LNCAP (cell line): ENCODE measurements around the gene CDH13.

ENCODE experiments used
- TF ChIP-seq, protein P1 (sequence below): fragments of 450-650 bp; IDR thresholded peaks from 2 replicates; pipeline ENCODE4 v1.5.1; 2017; ENCODE audit warnings: mild to moderate bottlenecking

CDH13 gene

GRCh38 chr16:83721676-83722075 is 1094.9 kb downstream of the CDH13 start:
- TF ChIP-seq, protein P1, sequence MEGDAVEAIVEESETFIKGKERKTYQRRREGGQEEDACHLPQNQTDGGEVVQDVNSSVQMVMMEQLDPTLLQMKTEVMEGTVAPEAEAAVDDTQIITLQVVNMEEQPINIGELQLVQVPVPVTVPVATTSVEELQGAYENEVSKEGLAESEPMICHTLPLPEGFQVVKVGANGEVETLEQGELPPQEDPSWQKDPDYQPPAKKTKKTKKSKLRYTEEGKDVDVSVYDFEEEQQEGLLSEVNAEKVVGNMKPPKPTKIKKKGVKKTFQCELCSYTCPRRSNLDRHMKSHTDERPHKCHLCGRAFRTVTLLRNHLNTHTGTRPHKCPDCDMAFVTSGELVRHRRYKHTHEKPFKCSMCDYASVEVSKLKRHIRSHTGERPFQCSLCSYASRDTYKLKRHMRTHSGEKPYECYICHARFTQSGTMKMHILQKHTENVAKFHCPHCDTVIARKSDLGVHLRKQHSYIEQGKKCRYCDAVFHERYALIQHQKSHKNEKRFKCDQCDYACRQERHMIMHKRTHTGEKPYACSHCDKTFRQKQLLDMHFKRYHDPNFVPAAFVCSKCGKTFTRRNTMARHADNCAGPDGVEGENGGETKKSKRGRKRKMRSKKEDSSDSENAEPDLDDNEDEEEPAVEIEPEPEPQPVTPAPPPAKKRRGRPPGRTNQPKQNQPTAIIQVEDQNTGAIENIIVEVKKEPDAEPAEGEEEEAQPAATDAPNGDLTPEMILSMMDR: no peak

DNA sequence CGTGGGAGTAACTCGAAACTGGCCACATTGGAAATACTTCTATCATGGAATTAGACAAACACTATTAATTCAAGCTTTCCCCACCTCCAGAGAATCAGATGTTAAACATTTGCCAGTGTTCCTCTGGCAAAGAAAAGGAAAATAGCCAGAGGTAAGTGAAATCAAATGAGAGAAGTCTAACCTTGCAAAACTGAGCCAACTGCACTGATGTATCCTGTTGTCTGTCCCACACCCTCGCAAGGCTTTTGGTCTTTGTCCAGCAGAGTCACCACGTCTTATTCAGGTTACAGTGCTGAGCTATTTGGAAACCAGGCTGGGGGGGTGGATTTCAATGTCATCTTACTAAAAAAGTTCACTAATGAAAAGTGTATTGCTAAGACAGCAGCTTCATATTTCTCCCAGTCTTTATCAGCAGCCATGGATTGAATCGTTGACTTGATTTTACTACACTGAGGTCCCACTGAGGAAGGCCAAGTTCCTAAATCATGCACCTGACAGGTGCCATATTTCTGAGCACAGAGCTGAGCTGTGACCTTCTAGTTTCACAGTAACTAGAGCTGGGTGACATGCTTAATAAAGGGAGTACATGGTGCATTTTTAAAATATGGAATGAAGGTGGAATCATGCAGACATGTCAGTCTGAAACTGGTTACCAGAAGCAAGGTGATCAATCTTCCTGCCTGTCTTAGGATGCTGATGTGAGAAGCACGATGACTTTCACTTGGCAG is 1095.9 kb downstream of the CDH13 start:
- TF ChIP-seq, protein P1: no peak

DNA sequence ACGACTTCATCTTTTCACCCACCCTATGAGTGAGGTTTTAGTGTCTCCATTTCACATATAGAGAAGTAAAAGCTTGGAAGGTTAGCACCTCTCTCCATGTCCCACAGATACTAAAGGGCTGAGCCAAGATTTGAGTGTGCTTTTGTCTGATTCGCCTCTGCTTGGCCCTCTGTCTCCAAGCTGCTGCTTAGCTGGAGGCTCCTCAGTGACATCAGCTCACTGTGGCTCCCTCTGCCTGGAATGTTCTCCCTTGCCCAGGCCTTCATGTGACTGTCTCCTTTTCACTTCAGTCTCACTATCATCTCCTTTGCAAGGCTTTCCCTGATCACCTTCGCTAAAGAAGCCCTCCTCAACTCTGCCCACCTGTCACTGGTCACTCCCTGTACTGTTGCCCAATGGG is 1096.5 kb downstream of the CDH13 start:
- TF ChIP-seq, protein P1: no peak

- TF ChIP-seq, protein P1: no peak
Measured at GRCh38 chr16:83723901-83724300, 1097.1 kb downstream of the CDH13 start.

- TF ChIP-seq, protein P1: no peak
Measured at GRCh38 chr16:83724585-83724984, 1097.8 kb downstream of the CDH13 start.

- TF ChIP-seq, protein P1: no peak
Measured at GRCh38 chr16:83725313-83725712, 1098.5 kb downstream of the CDH13 start.

GRCh38 chr16:83727018-83727417 is 1100.2 kb downstream of the CDH13 start:
- TF ChIP-seq, protein P1: no peak
